ENCODE measurements around the gene UTS2B.
"Not testable (repeated sequence)": the region's sequence is repeated elsewhere in the genome, so short reads cannot be mapped to it uniquely, and the experiment has no call there.

Gene UTS2B

GRCh38 chr3:191263365-191263764 is 67.0 kb downstream of the UTS2B start:
- no peaks in the 10 kb centered on the region for H3K9me3 Mint-ChIP-seq
- peaks cover 2% of the 10 kb centered on the region for H3K27me3 Mint-ChIP-seq (ENCODE audit: low read depth)
- DNase-seq (ENCODE audit: low spot score), result no peak
- H3K36me3 Mint-ChIP-seq (ENCODE audit: low read depth), result no peaks in the 10 kb centered on the region
- H3K4me1 Mint-ChIP-seq (ENCODE audit: low read depth), result no peaks in the 10 kb centered on the region
- no peak overlapping the region for H3K27ac Mint-ChIP-seq
- H3K4me3 Mint-ChIP-seq, result no peak overlapping the region

- H3K27me3 Mint-ChIP-seq (ENCODE audit: low read depth), result peaks cover 2% of the 10 kb centered on the region
- no peaks in the 10 kb centered on the region for H3K9me3 Mint-ChIP-seq
- no peak for DNase-seq (ENCODE audit: low spot score)
- no peaks in the 10 kb centered on the region for H3K36me3 Mint-ChIP-seq (ENCODE audit: low read depth)
- H3K27ac Mint-ChIP-seq, result no peak overlapping the region
- H3K4me3 Mint-ChIP-seq, result no peak overlapping the region
- no peaks in the 10 kb centered on the region for H3K4me1 Mint-ChIP-seq (ENCODE audit: low read depth)
These were observed 67.7 kb downstream of the UTS2B start for GRCh38 chr3:191262650-191263049.

DNA sequence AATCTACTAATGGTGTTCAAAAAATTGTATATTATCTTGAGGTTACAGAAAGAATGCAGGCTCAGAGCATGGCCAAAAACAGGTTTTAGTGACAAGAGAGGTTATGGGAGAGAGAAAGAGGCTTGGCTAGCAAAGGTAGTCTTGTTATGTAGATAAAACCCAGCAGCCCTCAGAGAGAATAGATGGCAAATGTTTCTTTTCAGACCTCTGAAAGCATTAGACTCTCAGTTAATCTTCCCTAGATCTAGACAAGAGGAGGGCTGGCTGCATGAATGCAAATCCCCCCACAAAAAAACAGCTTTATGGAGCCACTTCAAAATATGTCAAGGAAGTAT is 69.1 kb downstream of the UTS2B start:
- DNase-seq (ENCODE audit: low spot score), result no peak
- Mint-ChIP-seq H3K27me3 (ENCODE audit: low read depth) (peaks cover 2% of the 10 kb centered on the region), H3K4me1 (ENCODE audit: low read depth) (no peaks in the 10 kb centered on the region), H3K4me3 (no peak overlapping the region), H3K27ac (no peak overlapping the region), H3K9me3 (no peaks in the 10 kb centered on the region), H3K36me3 (ENCODE audit: low read depth) (no peaks in the 10 kb centered on the region)

DNA sequence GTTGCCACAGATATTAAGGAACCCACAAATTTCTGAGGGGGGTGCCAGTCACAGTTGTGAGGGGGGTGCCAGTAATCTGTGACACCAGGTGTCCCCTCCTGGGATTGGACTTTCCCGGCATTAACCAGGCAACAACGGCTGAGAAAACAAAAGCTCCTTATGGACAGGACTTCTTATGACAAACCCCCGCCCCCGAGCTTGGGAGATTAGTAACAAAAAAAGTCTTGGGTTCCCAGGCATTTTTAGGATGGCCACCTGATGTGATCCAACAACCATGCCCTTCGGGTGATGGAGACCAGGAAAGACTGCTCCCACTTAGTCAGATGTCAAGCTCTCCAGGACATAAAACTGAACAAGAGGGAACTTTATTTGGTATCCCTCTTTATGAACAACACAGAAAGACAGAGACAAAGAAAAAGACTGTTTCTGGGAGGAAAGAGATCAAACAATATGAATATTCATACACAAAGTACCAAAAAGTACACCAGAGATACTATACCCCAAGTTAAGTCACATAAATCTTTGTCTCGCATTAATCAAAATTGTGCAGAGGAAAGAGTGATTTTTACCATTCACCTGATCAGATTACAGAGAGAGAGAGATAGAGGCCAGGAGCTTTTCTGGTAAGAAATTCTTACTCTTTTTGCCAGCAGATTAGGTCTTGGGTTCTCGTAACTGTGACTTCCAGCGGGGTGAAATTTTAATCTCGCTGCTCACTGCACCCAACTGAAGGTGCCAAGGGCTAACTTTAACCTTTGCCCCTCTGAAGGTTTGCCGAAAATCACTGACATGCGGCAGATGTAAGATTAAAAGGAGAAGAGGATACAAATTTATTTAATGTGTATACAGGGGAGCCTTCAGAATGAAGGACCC is 69.7 kb downstream of the UTS2B start:
- Mint-ChIP-seq H3K4me1 (ENCODE audit: low read depth) (no peaks in the 10 kb centered on the region), H3K27ac (no peak overlapping the region), H3K9me3 (no peaks in the 10 kb centered on the region), H3K36me3 (ENCODE audit: low read depth) (no peaks in the 10 kb centered on the region), H3K4me3 (no peak overlapping the region), H3K27me3 (ENCODE audit: low read depth) (peaks cover 2% of the 10 kb centered on the region)
- DNase-seq (ENCODE audit: low spot score), result no peak

GRCh38 chr3:191259486-191259885 is 70.8 kb downstream of the UTS2B start:
- Mint-ChIP-seq H3K4me1 (ENCODE audit: low read depth) (no peaks in the 10 kb centered on the region), H3K9me3 (no peaks in the 10 kb centered on the region), H3K36me3 (ENCODE audit: low read depth) (no peaks in the 10 kb centered on the region), H3K27me3 (ENCODE audit: low read depth) (peaks cover 2% of the 10 kb centered on the region), H3K27ac (no peak overlapping the region), H3K4me3 (no peak overlapping the region)
- DNase-seq (ENCODE audit: low spot score), result no peak

- Mint-ChIP-seq H3K27me3 (ENCODE audit: low read depth) (no peaks in the 10 kb centered on the region), H3K4me1 (ENCODE audit: low read depth) (peaks cover 2% of the 10 kb centered on the region), H3K9me3 (no peaks in the 10 kb centered on the region), H3K27ac (no peak overlapping the region), H3K36me3 (ENCODE audit: low read depth) (no peaks in the 10 kb centered on the region), H3K4me3 (no peak overlapping the region)
- no peak for DNase-seq (ENCODE audit: low spot score)
These were observed 73.0 kb downstream of the UTS2B start for GRCh38 chr3:191257286-191257685.

DNA sequence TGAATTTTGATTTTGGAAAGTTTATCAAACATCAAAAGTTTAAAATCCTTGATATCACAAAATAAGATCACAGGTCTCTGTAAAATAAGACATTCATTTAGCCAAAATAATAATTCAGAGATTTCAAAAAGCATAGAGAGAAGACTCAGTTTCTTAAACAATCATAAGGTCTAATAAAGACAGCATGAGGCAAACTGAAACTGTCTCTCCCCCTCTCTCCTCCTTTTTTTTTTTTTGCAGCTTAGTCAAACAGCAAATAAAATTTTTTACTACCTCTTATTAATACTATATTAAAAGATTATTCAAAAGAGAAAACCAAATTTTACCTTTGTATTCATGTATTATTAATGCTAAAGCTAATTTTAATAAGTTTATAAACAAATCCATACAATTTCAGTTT is 73.9 kb downstream of the UTS2B start:
- Mint-ChIP-seq H3K4me3 (no peak overlapping the region), H3K9me3 (no peaks in the 10 kb centered on the region), H3K36me3 (ENCODE audit: low read depth) (no peaks in the 10 kb centered on the region), H3K27ac (no peak overlapping the region), H3K4me1 (ENCODE audit: low read depth) (peaks cover 2% of the 10 kb centered on the region), H3K27me3 (ENCODE audit: low read depth) (no peaks in the 10 kb centered on the region)
- DNase-seq (ENCODE audit: low spot score), result no peak

DNA sequence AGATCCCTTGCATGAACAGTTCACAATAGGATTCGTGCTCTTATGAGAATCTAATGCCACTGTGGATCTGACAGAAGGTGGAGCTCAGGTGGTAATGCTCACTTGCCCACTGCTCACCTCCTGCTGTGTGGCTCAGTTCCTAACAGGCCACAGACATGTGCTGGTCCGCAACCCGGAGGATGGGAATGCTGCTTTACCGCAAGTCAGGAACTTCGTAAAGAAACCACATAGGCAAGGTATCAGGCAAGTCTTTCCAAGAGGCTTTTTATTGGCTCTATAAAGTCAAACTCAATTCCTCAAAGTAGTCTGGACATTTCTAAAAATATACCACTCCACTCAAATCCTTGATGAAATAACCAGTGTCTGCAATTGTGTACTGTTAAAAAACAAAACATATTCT is 75.2 kb downstream of the UTS2B start:
- no peak for DNase-seq (ENCODE audit: low spot score)
- H3K9me3 Mint-ChIP-seq, result no peaks in the 10 kb centered on the region
- H3K36me3 Mint-ChIP-seq (ENCODE audit: low read depth), result no peaks in the 10 kb centered on the region
- no peaks in the 10 kb centered on the region for H3K27me3 Mint-ChIP-seq (ENCODE audit: low read depth)
- peaks cover 2% of the 10 kb centered on the region for H3K4me1 Mint-ChIP-seq (ENCODE audit: low read depth)
- H3K27ac Mint-ChIP-seq, result no peak overlapping the region
- no peak overlapping the region for H3K4me3 Mint-ChIP-seq

DNA sequence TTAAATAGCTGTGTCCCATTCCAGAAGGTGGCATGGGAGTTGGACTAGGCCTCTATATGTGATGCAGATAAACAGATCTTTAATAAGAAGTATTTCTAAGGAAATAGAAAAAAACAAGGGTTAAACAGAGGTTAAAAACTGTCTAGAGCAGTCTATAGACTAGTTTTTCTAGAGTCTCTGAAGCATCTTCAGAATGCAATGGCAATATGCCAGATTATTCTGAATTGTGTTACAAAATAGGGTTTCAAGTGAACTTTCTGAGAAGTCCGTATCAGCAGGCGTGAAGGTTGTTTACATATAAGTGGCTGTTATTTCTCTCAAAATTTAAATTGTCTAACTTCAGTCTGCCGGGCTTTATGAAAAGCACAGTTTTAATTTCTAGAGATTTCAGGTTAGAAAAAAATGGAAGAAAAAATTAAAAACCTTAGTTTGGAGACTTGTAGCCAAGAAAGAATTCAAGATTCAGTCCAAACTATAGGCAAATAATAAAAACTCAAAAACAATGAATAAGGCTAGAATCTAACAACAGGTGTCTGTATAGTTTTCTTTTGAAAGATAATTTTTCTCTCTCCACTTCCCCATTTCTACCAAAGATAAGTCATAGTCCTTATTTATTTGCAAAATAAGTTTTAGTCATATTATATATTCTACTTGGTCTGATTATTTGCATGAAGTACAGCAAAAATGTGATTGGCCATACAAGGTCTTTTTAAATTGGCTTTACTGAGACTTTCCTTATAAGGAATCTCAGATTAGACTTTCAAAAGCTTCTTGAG is 76.0 kb downstream of the UTS2B start:
- no peak overlapping the region for H3K4me3 Mint-ChIP-seq
- H3K27ac Mint-ChIP-seq, result no peak overlapping the region
- no peak for DNase-seq (ENCODE audit: low spot score)
- no peaks in the 10 kb centered on the region for H3K36me3 Mint-ChIP-seq (ENCODE audit: low read depth)
- no peaks in the 10 kb centered on the region for H3K9me3 Mint-ChIP-seq
- H3K4me1 Mint-ChIP-seq (ENCODE audit: low read depth), result peaks cover 2% of the 10 kb centered on the region
- no peaks in the 10 kb centered on the region for H3K27me3 Mint-ChIP-seq (ENCODE audit: low read depth)

DNA sequence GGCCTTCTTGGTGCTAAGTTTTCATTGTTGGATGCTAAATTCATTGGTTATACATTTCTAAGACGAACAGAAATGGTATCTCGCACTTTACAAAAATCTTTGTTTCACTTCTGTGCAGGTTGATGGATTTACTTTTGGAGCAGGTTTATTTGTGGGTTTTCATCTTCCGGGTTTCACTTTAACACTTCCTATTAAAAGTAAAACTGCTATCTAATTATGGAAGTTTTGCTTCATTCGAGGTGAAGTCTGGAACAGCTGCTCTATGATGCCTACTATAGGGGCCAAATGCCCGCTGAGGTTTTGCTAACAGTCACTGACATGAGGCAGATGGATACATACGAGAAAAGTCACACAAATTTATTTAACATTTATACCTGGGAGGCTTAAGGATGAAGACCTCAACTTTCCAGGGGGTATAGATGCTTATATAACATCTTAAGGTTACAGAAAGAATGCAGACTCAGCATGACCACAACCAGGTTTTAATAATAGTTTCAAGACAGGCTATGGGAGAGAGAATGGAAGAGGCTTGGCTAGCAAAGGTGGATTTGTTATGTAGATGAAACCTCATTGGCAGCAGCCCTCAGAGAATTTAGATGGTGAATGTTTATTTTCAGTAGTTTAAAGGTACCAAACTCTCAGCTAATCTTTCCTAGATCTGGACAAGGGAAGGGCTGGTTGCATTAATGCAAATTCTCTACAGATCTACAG is 77.1 kb downstream of the UTS2B start:
- H3K27ac Mint-ChIP-seq, result no peak overlapping the region
- no peaks in the 10 kb centered on the region for H3K9me3 Mint-ChIP-seq
- H3K27me3 Mint-ChIP-seq (ENCODE audit: low read depth), result no peaks in the 10 kb centered on the region
- DNase-seq (ENCODE audit: low spot score), result no peak
- H3K36me3 Mint-ChIP-seq (ENCODE audit: low read depth), result no peaks in the 10 kb centered on the region
- no peak overlapping the region for H3K4me3 Mint-ChIP-seq
- peaks cover 2% of the 10 kb centered on the region for H3K4me1 Mint-ChIP-seq (ENCODE audit: low read depth)

DNA sequence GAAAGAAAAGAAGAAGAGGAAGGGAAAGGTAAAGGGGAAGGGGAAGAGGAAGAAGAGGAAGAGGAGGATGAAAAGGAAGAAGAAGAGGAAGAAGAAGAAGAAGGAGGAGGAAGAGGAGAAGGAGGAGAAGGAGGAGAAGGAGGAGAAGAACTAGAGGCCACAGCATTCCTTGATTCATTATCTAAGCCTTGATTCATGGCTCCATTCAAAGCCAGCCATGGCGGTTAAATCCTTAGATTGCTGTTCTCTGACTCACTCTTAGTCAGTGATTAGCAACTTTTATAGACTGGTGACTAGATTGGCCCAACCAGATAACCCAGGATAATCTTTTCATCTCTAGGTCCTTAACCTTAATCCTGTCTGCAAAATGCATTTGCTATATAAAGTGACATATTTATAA is 83.7 kb downstream of the UTS2B start:
- no peak overlapping the region for H3K27ac Mint-ChIP-seq
- no peak overlapping the region for H3K4me3 Mint-ChIP-seq
- H3K27me3 Mint-ChIP-seq (ENCODE audit: low read depth), result no peaks in the 10 kb centered on the region
- DNase-seq (ENCODE audit: low spot score), result no peak
- H3K9me3 Mint-ChIP-seq, result no peaks in the 10 kb centered on the region
- H3K36me3 Mint-ChIP-seq (ENCODE audit: low read depth), result no peaks in the 10 kb centered on the region
- no peaks in the 10 kb centered on the region for H3K4me1 Mint-ChIP-seq (ENCODE audit: low read depth)

- not testable (repeated sequence) for H3K4me1 Mint-ChIP-seq (ENCODE audit: low read depth); H3K4me3 Mint-ChIP-seq; H3K27ac Mint-ChIP-seq; H3K9me3 Mint-ChIP-seq; H3K27me3 Mint-ChIP-seq (ENCODE audit: low read depth); H3K36me3 Mint-ChIP-seq (ENCODE audit: low read depth); DNase-seq (ENCODE audit: low spot score)
These were observed 84.3 kb downstream of the UTS2B start for GRCh38 chr3:191246034-191246433.

DNA sequence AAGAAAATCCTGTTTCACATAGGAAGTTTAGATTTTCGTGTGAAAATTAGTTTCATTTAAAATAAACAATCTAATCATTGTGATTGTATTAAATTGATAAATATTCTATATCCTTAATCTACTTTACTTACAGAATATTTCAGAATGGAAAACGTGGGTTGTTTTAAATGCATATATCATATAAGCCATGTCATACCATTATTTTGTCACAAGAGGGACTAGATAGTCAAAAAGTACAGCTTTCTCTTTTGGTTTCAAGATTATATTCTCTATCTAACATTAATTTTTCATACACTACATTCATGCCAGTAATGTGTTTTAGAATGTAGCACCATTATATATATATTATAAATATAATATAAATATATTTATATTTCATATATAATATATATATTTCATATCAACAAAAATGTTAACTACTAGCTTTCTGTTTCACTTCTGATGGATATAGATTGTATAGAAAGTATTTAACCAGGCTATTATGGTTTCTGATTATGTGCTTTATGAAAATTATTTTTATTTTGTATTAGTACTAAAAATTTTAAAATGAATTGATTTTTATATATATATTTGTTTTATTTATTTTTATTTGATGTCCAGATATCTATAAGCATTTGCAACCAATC is 86.0 kb downstream of the UTS2B start:
- Mint-ChIP-seq H3K9me3 (no peaks in the 10 kb centered on the region), H3K27me3 (ENCODE audit: low read depth) (no peaks in the 10 kb centered on the region), H3K4me3 (no peak overlapping the region), H3K36me3 (ENCODE audit: low read depth) (no peaks in the 10 kb centered on the region), H3K27ac (no peak overlapping the region), H3K4me1 (ENCODE audit: low read depth) (no peaks in the 10 kb centered on the region)
- DNase-seq (ENCODE audit: low spot score), result no peak

- DNase-seq (ENCODE audit: low spot score), result no peak
These were observed 89.8 kb downstream of the UTS2B start for GRCh38 chr3:191240486-191240885.

More at GRCh38 chr3:191240486-191240885, 89.8 kb downstream of the UTS2B start:
- no peaks in the 10 kb centered on the region for H3K36me3 Mint-ChIP-seq (ENCODE audit: low read depth)
- no peak overlapping the region for H3K4me3 Mint-ChIP-seq
- no peaks in the 10 kb centered on the region for H3K4me1 Mint-ChIP-seq (ENCODE audit: low read depth)
- no peaks in the 10 kb centered on the region for H3K9me3 Mint-ChIP-seq
- no peaks in the 10 kb centered on the region for H3K27me3 Mint-ChIP-seq (ENCODE audit: low read depth)
- H3K27ac Mint-ChIP-seq, result no peak overlapping the region

Measured in T-helper 2 cell treated with Interferon-gamma antibody and Interleukin-4, amounts not matched to agents 5 μg/mL and 100 μg/mL, for 36 hours (primary cell).